H1 (cell line): Measurements from ENCODE around the gene CHCHD3. TPM values are rescaled to one million over a fixed set of nuclear protein-coding genes. Genes with fewer than 3 reads are reported as not detected.

Experiments
- CTCF ChIA-PET: fragments of 300-600 bp; sonication (Branson Sonifier 250); formaldehyde crosslinking; loops from one replicate; lab custom pipeline; 2021; ENCODE audit not compliant: partially characterized antibody; lab: Charles Lee
- POLR2A ChIA-PET: fragments of 300-600 bp; sonication (Branson Sonifier 250); formaldehyde crosslinking; loops from one replicate; lab custom pipeline; 2021; ENCODE audit warnings: inconsistent platforms; ENCODE audit not compliant: partially characterized antibody; lab: Charles Lee
- DNase-seq, 2 experiments: peaks; one replicate each; pipeline versions ENCODE4 v3.0.0 to v3.0.0-alpha.2; 2010 to 2022; ENCODE audit warnings: low spot score in 2 of 2, low read depth in 1 of 2, mixed read lengths in 1 of 2
- FAIRE-seq: peaks from 2 replicates; lab custom pipeline; 2011; peaks lifted over from hg19 to GRCh38; lab: Jason Lieb, UNC
- H2AFZ ChIP-seq: 2 replicates; pipeline ENCODE4 v1.8.1; 2012; ENCODE audit warnings: low read length, inconsistent platforms
- H2AK5ac ChIP-seq: 2 replicates; pipeline ENCODE4 v1.6.1; 2013; ENCODE audit warnings: low read depth, low read length
- H2BK120ac ChIP-seq: replicated peaks from 2 replicates; pipeline ENCODE3; 2013; ENCODE audit warnings: low read depth, low read length, inconsistent platforms
- H2BK12ac ChIP-seq: 2 replicates; pipeline ENCODE4 v1.6.1; 2013; ENCODE audit warnings: low read depth, low read length
- H2BK15ac ChIP-seq: 2 replicates; pipeline ENCODE4 v1.6.1; 2013; ENCODE audit warnings: low read length
- H2BK20ac ChIP-seq: 2 replicates; pipeline ENCODE4 v1.6.1; 2013; ENCODE audit warnings: low read length
- H2BK5ac ChIP-seq: 2 replicates; pipeline ENCODE4 v1.6.1; 2013; ENCODE audit warnings: low read depth, low read length
- H3K14ac ChIP-seq: 2 replicates; pipeline ENCODE4 v1.6.1; 2013; ENCODE audit warnings: inconsistent platforms; ENCODE audit not compliant: insufficient read length
- H3K18ac ChIP-seq: 2 replicates; pipeline ENCODE4 v1.6.1; 2013; ENCODE audit warnings: low read length; ENCODE audit errors: extremely low read depth
- H3K23ac ChIP-seq: 2 replicates; pipeline ENCODE4 v1.6.1; 2013; ENCODE audit warnings: inconsistent platforms; ENCODE audit not compliant: insufficient read length
- H3K23me2 ChIP-seq: 2 replicates; pipeline ENCODE4 v1.6.1; 2013; ENCODE audit warnings: low read depth, low read length
- H3K27ac ChIP-seq: 2 replicates; pipeline ENCODE4 v1.6.1; 2011; ENCODE audit warnings: low read depth, low read length, inconsistent platforms
- H3K27me3 ChIP-seq, 4 experiments: replicated peaks in 1 of 4; 1 replicate in 1 of 4; 2 replicates in 3 of 4; pipeline versions ENCODE4 v1.6.1 to v1.8.1; 2011 to 2013; ENCODE audit warnings: low read length in 3 of 4, mild to moderate bottlenecking in 3 of 4, inconsistent platforms in 2 of 4, mixed read lengths in 2 of 4, moderate library complexity in 1 of 4; ENCODE audit not compliant: control insufficient read depth in 3 of 4, insufficient read depth in 3 of 4; ENCODE audit errors: extremely low read depth in 1 of 4
- H3K36me3 ChIP-seq, 4 experiments: 2 replicates each; pipeline versions ENCODE4 v1.6.1 to v1.8.1; 2011 to 2013; ENCODE audit warnings: mild to moderate bottlenecking in 4 of 4, low read length in 3 of 4, moderate library complexity in 2 of 4, control low read depth in 1 of 4, inconsistent platforms in 1 of 4; ENCODE audit not compliant: insufficient read depth in 4 of 4, control insufficient read depth in 2 of 4
- H3K4ac ChIP-seq: replicated peaks from 2 replicates; pipeline ENCODE3; 2013; ENCODE audit warnings: low read length, low read depth, mixed read lengths, inconsistent platforms; ENCODE audit not compliant: insufficient read length
- H3K4me1 ChIP-seq, 4 experiments: replicated peaks in 1 of 4; 1 replicate in 1 of 4; 2 replicates in 3 of 4; pipeline versions ENCODE4 v1.6.1 to v1.8.1; 2011 to 2013; ENCODE audit warnings: low read length in 3 of 4, inconsistent platforms in 2 of 4, mixed read lengths in 1 of 4; ENCODE audit not compliant: insufficient read depth in 4 of 4, control insufficient read depth in 3 of 4
- H3K4me2 ChIP-seq, 2 experiments: 2 replicates each; pipeline versions ENCODE4 v1.6.1 to v1.8.1; 2011 to 2013; ENCODE audit warnings: low read depth in 2 of 2, low read length in 2 of 2, control low read depth in 1 of 2, inconsistent platforms in 1 of 2, mild to moderate bottlenecking in 1 of 2; ENCODE audit not compliant: insufficient read depth in 1 of 2
- H3K4me3 ChIP-seq, 4 experiments: fragments of 200-600, 300-600 bp in 1 of 4; sonication (generic), shearing (Covaris generic), sonication (Bioruptor Twin) in 1 of 4; 2 replicates each; pipeline versions ENCODE4 v1.5.1 to v1.8.1; 2011 to 2016; ENCODE audit warnings: low read length in 4 of 4, low read depth in 3 of 4, control low read depth in 2 of 4, inconsistent platforms in 2 of 4, mild to moderate bottlenecking in 2 of 4, mixed read lengths in 1 of 4, moderate library complexity in 1 of 4; ENCODE audit not compliant: insufficient read depth in 2 of 4; ENCODE audit errors: extremely low read depth in 1 of 4
- H3K56ac ChIP-seq: replicated peaks from 2 replicates; pipeline ENCODE3; 2013; ENCODE audit warnings: low read depth, mild to moderate bottlenecking, mixed read lengths, low read length, inconsistent platforms; ENCODE audit not compliant: insufficient read length
- H3K79me1 ChIP-seq: 2 replicates; pipeline ENCODE4 v1.6.1; 2013; ENCODE audit warnings: low read depth, low read length, control low read depth
- H3K79me2 ChIP-seq, 2 experiments: 2 replicates each; pipeline versions ENCODE4 v1.6.1 to v1.8.1; 2012 to 2013; ENCODE audit warnings: low read length in 2 of 2, mild to moderate bottlenecking in 2 of 2, inconsistent platforms in 1 of 2; ENCODE audit not compliant: insufficient read depth in 2 of 2, control insufficient read depth in 1 of 2
- H3K9ac ChIP-seq, 4 experiments: replicated peaks in 1 of 4; 1 replicate in 1 of 4; 2 replicates in 3 of 4; pipeline versions ENCODE4 v1.6.1 to v1.8.1; 2011 to 2013; ENCODE audit warnings: low read depth in 3 of 4, low read length in 3 of 4, control low read depth in 2 of 4, mild to moderate bottlenecking in 2 of 4, moderate library complexity in 2 of 4, inconsistent platforms in 1 of 4; ENCODE audit errors: extremely low read depth in 1 of 4
- H3K9me3 ChIP-seq, 2 experiments: 2 replicates each; pipeline versions ENCODE4 v1.6.1 to v1.8.1; 2012 to 2013; ENCODE audit warnings: mild to moderate bottlenecking in 2 of 2, moderate library complexity in 2 of 2, control low read depth in 1 of 2, inconsistent platforms in 1 of 2, low read depth in 1 of 2, low read length in 1 of 2, mixed read lengths in 1 of 2; ENCODE audit not compliant: insufficient read depth in 2 of 2
- H4K20me1 ChIP-seq, 2 experiments: replicated peaks in 1 of 2; 2 replicates each; pipeline versions ENCODE3 to v1.8.1; 2011 to 2013; ENCODE audit warnings: inconsistent platforms in 2 of 2, low read length in 2 of 2, mild to moderate bottlenecking in 1 of 2; ENCODE audit not compliant: insufficient read depth in 2 of 2, control insufficient read depth in 1 of 2
- H4K5ac ChIP-seq: 2 replicates; pipeline ENCODE4 v1.6.1; 2013; ENCODE audit warnings: low read length, low read depth, mixed read lengths, inconsistent platforms; ENCODE audit not compliant: insufficient read length
- H4K8ac ChIP-seq: 2 replicates; pipeline ENCODE4 v1.8.0; 2013; ENCODE audit warnings: mild to moderate bottlenecking, moderate library complexity, low read length, inconsistent platforms; ENCODE audit not compliant: insufficient read depth; ENCODE audit errors: extremely low read depth
- H4K91ac ChIP-seq: replicated peaks from 2 replicates; pipeline ENCODE3; 2013; ENCODE audit warnings: low read length, mixed read lengths, inconsistent platforms; ENCODE audit not compliant: insufficient read length
- CTBP2 ChIP-seq: IDR thresholded peaks from 2 replicates; pipeline ENCODE4 v1.7.0; 2011; ENCODE audit warnings: borderline replicate concordance, mild to moderate bottlenecking, moderate library complexity, mixed read lengths, low read length; ENCODE audit not compliant: insufficient read depth, insufficient read length
- SUZ12 ChIP-seq: fragments of 200-600 bp; sonication (generic); IDR thresholded peaks from 2 replicates; pipeline ENCODE4 v1.6.1; 2012; ENCODE audit warnings: mild to moderate bottlenecking, inconsistent platforms, low read length, moderate library complexity, mixed read lengths
- polyA plus RNA-seq, 7 experiments: library from polyadenylated mRNA; depleted of rRNA in 3 of 7; stranded (reverse) in 5 of 7; unstranded in 2 of 7; fragments of >200 nt in 5 of 7; fragments of 200-250 nt in 2 of 7; gene quantifications; 1 replicate in 5 of 7; 2 replicates in 1 of 7; 4 replicates in 1 of 7; pipeline versions ENCODE4 v1.2.1 to v1.2.3, GENCODE V29; 2011 to 2013; ENCODE audit warnings: missing spikeins in 2 of 7, mixed read lengths in 2 of 7
- total RNA-seq: library from RNA; stranded (reverse); fragmentation: NEBNext Ultra II Directional; extraction: Animal tissue kit (Norgen Biotek cat#: 25700); gene quantifications from 2 replicates; pipeline ENCODE4 v1.2.1, GENCODE V29; 2021

Gene CHCHD3
- total and polyA plus RNA-seq, 2 of the 8 experiments (the other 6 are each of a cell fraction or from before 2014, with no cell fraction given): 42.9 to 137 TPM

DNA sequence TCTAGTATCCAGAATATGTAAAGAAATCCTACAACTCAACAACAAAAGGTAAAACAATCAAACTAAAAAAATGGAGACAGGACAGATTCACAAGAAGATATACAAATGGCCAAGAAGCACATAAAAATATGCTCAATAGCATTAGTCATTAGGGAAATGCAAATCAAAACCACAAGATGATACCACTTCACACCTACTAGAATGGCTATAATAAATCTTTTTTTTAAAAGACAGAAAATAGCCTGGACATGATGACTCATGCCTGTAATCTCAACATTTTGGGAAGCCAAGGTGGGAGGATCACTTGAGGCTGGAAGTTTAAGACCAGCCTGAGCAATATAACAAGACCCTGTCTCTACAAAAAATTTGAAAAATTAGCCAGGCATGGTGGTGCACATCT is 27.9 kb upstream of the CHCHD3 start:
- no peak overlapping the region for H2BK20ac ChIP-seq
- no peak overlapping the region for H3K9ac ChIP-seq
- CTCF ChIA-PET: no interaction called here
- peaks cover 0 to 4% (median 3%) of the 10 kb centered on the region in 4 experiments; a peak in 5 of 7 replicates for H3K4me1 ChIP-seq
- H4K8ac ChIP-seq: no peak overlapping the region
- H3K79me2 ChIP-seq: no peaks in the 10 kb centered on the region
- H2BK15ac ChIP-seq: no peak overlapping the region
- no peak overlapping the region for H2AK5ac ChIP-seq
- no peak for DNase-seq
- no peaks in the 10 kb centered on the region for H4K20me1 ChIP-seq
- no peak overlapping the region for H2AFZ ChIP-seq
- H3K56ac ChIP-seq: no peak overlapping the region
- no peaks in the 10 kb centered on the region for H3K27me3 ChIP-seq
- H3K4me2 ChIP-seq: no peak overlapping the region
- H4K5ac ChIP-seq: no peak overlapping the region
- peaks cover 0 to 3% of the 10 kb centered on the region in 2 experiments; a peak in 1 of 4 replicates for H3K9me3 ChIP-seq
- POLR2A ChIA-PET: no interaction called here
- no peak overlapping the region for H3K23ac ChIP-seq
- H3K4ac ChIP-seq: no peak overlapping the region
- no peak overlapping the region for H4K91ac ChIP-seq
- no peak overlapping the region for H2BK12ac ChIP-seq
- no peaks in the 10 kb centered on the region for H3K23me2 ChIP-seq
- no peak overlapping the region for H2BK120ac ChIP-seq
- H3K27ac ChIP-seq: no peak overlapping the region
- no peak overlapping the region for H3K14ac ChIP-seq
- no peaks in the 10 kb centered on the region for H3K79me1 ChIP-seq
- no peak for FAIRE-seq
- H3K36me3 ChIP-seq: no peaks in the 10 kb centered on the region
- H2BK5ac ChIP-seq: no peak overlapping the region
- H3K4me3 ChIP-seq: no peak overlapping the region
- H3K18ac ChIP-seq: no peak overlapping the region
- TF ChIP-seq SUZ12 (no peak), CTBP2 (no peak)
